NCI-H524 (cell line): ENCODE data around the gene C19orf81.

Experiments used
- DNase-seq, 2 experiments: peaks; one replicate each; lab custom pipeline; 2025; lab: John Stamatoyannopoulos, UW

The C19orf81 gene

DNA sequence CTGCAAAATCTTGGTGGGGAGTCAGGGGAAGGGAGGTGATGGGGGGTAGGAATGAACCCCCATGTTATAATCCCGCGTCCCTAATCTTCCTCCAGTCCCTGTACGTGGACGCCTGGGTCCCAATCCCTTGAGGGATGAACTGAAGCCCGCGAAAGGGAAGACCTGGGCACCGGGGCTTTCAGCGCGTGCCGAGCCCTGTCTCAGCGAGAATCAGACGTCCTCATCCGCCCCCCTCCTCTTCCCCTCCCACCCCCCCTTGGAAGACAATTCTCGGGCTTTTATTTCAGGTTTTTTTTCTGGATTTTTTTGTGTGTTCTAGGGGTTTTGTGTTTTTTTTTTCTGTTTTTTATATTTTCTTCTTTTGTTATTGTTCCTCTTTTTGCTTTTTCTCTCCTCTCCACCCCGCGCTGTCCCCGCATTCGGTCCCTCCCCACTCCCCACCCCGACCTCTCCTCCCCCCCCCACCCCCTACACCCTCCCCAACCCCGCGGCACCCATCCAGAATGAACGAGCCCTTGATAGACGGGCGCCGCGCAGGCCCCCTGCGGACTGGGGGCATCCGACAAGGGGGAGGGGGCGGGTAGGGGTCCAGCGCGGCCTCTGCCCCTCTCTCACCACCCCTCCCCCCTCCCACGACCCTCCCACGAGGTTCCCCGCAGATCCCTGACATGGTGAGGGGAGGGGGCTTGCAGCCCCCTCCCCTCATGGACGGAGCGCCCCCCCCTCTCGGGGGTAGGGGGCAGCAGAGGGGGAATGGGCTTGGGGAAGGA, 10.3 kb downstream of the C19orf81 start:
- DNase-seq: no peak

DNA sequence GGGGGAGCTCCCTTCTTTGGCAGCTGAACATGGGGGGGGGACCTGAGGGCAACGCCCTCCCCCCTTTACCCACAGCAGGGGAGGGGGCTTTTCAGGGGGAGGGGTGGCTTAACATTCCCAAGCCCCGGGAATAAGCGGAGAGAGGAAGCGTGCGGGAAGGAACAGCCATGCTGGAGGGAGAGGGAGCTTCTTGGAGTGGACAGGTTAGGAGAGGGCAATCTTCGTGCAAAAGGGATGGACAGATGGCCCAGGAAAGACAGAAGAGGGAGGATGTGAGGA, 10.8 kb downstream of the C19orf81 start:
- no peak for DNase-seq

DNA sequence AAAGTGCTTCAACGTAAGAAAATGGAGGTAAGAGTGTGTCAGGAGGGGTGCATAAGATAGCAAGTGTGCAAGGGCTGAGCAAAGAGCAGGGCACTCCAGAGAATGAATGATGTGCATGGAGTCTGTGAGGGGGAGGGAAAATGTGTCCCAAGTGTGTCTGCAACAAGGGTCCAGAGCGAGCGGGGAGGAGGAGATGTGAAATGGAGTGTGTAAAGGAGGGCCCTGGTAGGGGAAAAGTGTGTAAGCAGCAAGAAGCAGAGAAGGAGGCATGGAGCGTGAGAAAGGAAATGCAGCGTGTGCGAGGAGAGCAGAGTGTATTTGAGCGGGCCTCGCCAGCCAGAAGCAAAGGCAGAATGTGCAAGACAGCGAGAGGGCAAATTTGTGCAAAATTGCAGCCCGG, 11.8 kb downstream of the C19orf81 start:
- DNase-seq: no peak

DNA sequence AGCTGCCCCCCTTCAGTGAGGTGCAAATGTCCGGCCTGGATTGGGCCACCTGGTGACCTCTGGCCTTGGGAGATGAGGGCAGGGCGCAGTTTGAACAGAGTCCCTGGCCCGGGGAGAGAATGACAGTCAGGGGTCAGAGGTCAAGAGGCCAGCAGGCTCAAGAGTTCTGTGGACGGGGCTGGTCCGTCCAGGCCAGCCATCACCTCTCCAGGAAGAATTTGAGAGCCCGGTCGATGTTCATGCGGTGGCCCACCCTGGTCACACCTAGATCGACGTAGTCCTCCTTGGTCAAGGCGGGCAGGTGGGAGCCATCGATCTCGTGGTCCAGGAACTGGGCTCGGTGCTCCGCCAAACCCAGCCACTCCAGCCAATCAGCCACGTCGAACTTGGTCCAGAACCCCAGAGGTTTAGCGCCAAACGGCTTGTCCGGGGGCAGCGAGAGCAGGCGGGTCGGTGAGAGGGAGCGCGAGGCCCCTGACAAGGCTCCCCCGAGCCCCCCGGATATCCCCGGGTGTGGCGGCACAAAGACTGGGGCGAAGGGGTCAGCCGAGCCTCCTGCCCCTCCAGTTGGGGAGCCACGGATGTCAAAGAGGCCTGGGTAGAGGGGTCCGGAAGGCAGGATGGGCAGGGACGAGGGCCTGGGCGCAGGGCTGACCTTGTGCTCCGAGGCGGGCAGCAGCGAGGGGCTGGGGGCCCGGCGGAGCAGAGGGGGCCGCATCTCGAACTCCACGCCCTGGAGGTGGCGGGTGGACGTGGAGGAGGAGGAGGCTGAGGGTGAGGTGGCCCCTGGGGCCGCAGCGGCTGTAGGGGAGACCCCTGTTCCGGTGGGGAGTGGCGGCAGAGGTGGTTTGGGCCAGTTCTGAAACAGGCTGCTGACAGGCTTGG, 12.8 kb downstream of the C19orf81 start:
- no peak for DNase-seq

DNA sequence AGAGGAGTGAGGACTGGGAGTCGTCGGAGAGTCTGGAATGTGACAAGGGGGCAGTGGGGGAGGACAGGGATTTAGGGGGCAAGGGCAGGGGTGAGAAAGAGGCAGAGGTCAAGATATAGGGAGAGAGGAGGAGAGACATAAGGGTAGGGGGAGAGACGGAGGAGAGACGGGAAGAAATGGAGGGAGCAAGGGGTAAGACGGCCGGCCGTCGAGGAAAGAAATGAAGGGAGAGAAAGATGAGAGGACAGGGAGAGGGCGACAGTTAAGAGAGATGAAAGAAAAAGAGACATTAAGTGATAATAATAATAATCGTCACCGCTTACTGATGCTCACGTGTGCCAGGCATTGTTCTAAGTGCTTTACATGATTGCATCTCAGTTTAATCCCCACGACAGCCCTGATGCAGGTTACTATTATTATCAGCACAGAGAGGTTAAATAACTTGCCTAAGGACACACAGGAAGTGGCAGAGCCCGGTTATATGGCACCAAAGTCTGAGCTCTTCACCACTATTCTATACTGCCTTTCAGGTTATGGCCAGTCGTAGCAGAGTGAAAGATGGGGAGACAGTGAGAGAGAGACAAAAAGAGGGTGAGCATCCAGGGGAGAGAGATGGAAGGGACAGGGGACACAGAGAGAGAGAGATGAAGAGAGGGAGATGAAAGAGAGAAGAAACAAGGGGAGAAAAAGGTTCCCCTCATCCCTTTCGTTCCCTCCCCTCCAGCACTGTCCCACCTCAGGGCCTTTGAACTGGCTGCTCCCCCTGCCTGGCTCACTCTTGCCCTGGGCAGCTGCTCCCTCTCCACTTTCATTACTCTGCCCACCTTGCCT, 13.6 kb downstream of the C19orf81 start:
- no peak for DNase-seq

DNA sequence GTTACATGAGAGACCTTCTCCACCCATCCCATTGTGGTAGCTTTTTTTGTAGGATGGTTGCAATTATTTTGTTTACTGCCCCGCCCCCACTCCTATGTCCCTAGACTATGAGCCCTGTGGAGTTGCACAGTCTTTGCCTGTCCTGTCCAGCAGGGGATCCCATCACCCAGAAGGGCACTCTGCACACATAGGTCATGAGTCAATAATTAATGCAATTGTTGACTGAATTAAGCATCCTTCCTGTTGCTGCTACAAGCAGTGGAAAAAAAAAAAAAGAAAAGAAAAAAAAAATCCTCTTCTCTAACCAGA, 14.2 kb downstream of the C19orf81 start:
- DNase-seq: peak in 1 of 2 experiments; percentile 29

DNA sequence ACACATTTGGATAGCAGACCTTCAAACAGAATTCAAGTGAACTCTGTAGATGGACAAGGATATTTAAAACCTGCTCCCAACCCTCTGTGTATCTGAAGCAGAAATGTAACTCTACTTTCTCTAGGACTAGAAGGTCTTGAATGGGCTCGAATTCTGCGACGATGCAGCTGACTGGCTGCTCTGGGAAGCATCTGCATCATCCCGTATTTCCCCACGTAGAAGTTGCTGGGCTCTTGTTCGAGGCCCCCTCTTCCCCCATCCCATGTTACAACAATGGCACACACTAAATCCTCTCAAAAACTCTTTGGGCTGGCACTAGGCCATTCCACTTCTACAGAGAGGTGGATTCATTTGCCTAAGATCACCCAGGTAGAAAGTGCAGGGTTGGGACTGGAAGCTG, 15.0 kb downstream of the C19orf81 start:
- no peak for DNase-seq

DNA sequence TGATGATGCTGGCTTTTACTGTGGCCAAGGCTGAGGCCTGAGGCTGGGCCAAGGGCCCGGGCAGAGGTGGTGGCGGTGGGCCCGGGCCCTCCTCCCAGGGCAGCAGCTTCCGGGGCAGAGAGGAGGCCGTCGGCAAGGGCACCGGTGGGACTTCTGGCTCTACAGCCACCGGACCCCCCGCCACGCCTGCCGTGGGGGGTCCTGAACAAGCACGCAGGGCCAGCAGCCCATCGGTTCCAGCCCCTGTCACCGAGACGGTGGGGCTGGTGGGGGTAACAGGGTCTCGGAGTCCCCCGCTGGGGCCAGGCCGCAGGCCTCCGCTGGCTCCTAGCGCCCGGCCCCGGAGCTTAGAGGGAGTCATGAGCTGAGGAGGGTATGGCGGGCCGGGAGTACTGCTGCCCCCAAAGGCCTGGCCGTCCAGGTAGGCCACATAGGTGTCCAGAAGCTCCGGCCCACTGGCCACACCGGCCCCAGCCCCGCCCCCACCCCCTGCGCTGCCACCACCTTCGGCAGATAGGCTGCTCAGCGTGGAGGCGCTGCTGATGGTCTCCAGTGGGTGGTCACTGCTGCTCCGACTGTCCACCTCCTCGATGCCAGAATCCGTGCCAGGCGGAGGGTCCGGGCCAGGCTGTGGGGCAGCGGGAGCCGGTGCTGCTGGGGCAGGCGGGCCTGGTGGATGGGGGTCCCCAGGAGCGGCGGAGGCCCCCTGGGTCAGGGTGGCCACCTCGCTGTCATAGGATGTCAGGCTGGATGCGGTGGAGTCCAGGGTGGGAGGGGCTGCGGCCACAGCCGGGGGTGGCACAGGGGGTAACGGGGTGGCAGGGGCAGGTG, 17.3 kb downstream of the C19orf81 start:
- no peak for DNase-seq

DNA sequence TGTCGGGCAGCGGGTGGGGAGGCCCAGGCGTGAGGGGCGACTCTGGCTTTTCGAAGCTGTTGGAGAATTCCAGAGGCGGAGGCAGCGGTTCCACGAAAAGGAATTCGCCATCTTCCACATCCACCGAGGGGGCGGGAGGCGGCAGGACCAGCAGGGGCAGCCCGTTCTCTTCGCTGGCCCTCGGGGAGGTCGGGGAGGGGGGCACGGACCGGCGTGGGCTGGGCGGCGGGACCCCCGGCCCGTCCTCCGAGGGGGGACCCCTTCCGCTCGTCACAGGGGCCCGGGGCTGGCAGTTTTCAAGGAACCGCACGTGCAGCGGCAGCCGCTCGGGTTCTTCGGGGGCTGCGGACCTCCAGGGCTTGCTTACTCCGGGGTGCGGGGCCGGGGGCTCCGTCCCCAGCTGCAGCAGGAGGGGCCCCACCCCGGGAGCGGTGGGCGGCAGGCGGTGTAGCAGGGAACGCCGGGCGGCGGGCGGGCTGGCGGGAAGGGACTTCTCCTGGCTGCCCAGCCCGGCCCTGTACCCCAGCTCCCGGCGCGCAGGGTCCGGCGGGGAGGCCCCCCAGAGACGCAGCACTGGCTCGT, 18.0 kb downstream of the C19orf81 start:
- no peak for DNase-seq

DNA sequence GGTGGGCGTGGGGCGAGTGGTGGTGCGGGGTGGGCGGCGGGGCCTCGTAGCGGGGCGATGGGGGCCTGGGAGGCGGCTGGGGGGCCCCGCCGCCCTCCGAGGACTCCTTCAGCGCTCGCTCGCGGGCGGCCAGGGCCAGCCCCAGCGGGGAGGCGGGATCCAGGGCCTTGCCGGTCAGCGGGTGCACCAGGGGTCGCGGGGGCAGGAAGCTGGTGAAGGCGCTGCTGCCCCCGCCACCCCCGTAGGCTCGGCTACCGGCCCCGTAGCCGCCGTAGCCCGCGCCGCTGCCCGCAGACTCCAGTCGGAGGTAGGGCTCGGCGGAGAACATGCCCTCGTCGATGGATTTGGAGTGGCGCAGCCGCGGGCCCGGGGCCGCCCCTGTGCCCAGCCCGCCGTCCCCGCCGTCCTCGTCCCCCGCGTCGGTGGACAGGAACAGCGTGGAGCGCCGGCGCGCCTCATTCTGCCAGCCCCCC, 18.6 kb downstream of the C19orf81 start:
- DNase-seq: no peak

DNA sequence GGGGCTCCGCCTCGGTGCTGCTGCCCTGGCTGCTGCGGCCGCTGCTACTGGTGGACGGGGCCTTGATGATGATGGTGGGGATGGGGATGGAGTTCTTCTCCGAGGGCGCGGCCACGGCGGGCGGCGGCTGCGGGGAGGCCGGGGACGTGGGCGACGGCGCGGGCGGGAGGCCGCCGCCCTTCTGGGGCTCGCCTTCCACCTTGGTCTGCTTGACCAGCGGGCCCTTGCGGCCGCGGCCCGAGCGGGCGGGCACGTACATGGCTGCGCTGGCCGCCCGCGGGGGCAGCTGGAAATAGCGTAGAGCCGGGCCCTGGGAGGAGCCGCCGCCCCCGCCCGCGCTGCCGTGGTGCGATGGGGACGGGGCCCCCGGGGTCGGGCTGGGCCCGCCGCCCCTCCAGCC, 19.2 kb downstream of the C19orf81 start:
- DNase-seq: no peak

DNA sequence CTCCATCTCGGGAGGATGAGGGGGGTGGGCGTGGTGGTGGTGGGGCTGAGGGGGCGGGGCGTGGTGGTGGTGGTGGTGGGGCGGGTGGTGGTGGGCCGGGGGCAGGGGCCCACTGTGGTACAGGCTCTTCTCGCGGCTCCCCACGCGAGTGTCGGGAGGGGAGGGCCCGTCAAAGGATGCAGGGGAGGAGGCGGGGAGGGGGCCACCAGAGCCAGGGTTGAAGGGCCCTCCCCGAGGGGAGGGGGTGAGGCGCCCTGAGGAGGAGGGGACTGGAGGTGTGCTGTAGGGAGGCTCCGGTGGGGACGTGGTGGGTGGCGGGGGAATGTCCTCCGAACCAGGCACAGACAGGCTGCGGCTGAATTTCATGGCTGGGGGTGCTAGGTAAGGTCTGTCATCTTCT, 19.6 kb downstream of the C19orf81 start:
- DNase-seq: no peak

DNA sequence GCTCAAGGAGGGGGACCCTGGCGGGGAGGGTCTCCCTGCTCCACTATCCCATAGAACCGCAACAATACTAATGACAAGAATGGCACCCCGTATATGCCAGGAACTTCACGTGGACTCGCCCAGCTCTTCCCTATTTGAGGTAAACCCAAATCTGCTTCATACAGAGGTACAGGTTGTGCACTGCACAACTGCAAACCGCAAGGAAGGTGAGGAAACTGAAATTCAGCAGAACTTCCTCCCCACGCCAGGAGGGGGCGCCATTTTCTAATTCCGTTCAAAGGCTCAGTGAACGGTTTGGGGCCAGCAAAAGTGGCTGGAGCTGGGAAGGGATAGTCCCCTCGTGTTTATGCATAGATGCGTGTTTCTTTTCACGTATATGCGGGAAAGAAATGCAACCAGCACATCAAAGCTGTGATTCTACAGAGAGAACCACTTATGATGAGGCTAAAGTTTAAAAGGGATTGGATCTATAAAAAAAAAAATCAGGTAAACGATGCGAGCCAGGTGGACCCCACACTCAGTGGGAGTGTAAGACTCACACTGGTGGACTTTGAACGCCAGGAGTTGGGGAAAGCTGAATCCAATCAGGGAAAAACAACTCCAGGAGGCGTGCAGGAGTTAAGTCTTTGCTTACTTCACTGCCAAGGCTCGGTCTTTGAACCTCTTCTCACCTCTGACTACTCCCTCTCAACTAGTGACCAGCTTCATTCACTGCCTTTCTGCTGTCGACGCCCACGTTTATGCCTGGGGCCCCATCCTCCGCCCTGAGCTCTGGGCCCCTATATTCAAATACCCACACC, 20.3 kb downstream of the C19orf81 start:
- DNase-seq: peak in 1 of 2 experiments; percentile 43

DNA sequence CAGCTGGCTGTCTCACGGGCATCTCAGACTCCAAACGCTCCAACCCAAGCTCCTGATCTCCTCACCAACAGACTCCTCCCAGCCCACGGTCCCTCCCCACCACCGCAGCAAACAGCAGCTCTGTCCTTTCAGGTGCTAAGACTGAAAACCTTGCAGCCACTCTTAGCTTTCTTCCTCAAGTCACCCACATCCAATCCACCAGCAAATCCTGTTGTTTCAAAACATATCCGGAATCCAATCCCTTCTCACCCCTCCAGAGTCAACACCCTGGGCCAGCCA, 20.8 kb downstream of the C19orf81 start:
- no peak for DNase-seq

DNA sequence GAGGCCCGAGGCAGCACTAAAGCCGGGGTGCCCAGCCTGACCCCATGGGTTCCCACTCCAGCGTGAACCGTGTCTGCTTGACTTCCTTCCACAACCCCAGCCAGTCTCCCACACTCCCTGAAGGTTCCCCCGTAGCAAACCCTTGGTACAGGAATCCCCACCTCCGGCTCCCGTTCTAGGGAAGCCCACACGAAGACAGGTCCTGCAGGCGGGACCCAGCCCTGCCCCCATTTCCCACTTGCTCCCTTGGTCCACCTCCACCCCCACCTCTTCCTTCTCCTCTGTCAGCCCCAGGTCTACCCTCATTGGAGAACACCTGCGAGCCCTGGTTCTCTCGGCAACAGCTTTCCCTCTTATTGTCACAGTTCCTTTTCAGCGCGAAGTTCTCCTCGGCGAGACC, 23.9 kb downstream of the C19orf81 start:
- DNase-seq: no peak

DNA sequence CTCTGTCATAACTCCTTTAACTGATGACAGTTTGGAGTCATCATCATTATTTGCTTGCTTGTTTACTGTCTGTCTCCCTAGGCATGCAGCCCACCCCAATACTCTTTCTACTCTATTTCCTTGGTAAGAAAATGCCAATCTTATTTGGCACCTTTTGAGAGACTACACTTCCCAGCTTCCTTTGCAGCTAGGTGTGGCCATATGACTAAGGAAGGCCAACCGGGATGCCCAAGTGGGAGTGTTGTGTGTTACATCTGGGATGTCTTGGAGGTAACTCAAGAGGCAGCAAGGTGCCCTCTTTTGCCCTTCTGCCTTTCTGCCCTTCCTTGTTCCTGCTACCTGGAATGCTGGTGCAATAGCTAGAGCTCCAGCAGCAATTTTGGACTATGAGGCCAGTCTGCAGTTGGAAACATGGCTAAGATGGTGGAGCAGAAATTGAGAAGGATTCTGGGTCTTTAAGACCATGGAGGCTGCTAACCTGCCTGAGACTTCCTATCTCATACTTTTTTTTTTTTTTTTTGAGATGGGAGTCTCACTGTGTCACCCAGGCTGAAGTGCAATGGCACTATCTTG, 27.5 kb downstream of the C19orf81 start:
- DNase-seq: no peak

DNA sequence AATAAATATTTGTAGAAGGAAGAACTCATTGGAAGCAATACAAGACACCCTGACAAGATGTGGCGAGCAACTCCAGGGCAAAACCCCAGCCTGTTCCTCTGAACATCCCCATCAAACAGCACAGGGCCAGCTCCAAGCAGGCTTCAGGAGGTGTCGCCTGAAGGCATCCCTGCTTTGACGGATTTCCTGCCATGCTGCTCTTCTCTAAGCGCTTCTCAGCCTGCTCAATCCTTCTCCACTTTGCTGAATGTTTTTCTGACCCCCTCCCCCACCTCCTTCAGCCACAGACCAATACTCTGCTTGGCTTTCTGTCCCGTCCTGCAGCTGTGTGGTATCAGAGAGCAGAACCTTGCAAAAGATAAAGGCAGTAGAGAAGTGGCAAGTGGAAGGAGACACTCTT, 28.4 kb downstream of the C19orf81 start:
- no peak for DNase-seq

DNA sequence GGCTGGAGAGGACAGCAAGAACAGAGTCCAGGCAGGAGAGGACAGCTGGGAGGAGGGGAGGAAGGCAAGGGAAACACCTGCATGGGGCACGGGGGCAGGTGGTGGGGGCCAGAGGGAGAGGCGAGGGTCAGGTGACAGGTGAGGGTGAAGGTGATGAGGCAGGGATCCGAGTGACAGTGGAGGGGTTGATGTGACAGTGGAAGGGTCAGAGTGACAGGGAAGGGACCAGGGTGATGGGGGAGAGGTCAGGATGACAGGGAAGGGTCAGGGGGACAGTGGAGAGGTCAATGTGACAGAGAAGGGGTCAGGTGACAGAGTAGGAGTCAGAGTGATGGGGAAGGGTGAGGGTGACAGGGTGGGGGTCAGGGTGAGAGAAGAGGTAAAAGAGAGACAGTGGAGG, 29.1 kb downstream of the C19orf81 start:
- no peak for DNase-seq

DNA sequence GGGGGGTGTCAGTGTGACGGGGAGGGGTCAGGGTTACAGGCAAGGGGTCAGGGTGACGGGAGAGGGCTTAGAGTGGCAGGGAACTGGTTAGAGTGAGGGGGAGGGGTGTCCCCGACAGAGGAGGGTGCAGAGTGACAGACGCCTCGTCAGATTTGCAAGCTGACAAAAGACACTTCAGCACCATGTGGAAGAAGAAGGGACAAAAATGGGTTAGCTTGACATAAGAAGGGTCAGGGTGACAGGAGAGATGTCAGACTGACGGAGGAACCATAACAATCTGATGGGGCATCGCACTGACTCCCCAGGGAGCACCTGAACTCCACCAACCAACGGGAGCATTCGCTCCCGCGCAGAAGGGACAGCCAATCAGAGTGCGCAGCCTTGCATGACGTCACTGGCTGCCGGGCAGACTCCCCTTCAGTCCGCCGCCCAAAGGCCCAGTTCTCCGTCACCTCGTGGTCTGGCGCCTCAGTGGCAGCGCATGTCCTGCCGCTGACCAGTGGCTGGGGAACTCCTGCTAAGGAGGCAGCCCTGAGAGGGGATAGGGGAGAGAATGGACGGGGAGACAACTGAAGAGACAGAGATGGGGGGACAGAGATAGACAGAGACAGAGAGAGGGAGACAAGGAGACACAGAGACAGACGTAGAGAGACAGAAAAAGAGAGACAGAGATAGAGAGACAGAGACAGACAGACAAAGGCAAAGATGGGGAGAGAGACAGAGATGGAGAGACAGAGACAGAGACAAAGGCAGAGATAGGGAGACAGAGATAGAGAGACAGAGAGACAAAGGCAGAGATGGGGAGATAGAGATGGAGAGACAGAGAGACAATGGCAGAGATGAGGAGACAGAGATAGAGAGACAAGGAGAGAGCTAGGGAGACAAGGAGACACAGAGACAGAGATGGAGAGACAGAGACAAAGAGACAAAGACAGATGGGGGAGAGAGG, 30.2 kb downstream of the C19orf81 start:
- DNase-seq: peak; percentile 18 to 65
